GM10266 (cell line): ENCODE results near the gene FKRP.
"Not testable (repeated sequence)": the region's sequence is repeated elsewhere in the genome, so short reads cannot be mapped to it uniquely, and the experiment has no call there.

Source experiments
- DNase-seq: peaks from one replicate; pipeline ENCODE4 v3.0.0; 2012; ENCODE audit errors: extremely low spot score
- TF ChIP-seq, protein P1 (sequence below): IDR thresholded peaks from 2 replicates; pipeline ENCODE4 v1.5.1; 2012; ENCODE audit warnings: mild to moderate bottlenecking, low read depth; ENCODE audit not compliant: control insufficient read depth, insufficient read depth; ENCODE audit errors: missing control alignments

The FKRP gene

DNA sequence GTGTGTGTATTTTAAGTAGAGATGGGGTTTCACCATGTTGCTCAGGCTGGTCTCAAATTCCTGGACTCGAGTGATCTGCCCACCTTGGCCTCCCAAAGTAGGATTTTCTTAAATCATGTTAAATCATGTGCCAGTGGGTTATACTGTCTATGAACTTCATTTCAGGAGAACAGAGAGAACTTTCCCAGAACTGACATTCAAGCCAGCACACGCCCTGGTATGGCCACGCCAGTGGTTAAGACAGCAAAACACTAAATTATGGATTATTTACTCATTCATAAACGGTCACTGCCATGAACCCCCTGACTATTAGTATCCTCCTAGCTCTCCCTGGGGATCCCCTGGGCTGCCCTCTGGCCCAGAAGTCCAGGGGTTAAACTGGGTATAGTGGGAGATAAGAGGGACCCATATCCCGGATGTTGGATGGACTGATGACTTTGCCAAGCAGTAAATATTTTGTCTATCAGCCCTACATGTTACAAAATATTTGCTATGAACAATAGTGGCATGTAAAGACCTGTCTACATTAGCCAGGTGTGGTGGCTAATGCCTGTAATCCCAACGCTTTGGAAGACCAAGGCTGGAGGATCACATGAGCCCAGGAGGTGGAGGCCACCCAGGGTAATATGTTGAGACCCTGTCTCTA is 16.5 kb downstream of the FKRP start:
- TF ChIP-seq, protein P1, sequence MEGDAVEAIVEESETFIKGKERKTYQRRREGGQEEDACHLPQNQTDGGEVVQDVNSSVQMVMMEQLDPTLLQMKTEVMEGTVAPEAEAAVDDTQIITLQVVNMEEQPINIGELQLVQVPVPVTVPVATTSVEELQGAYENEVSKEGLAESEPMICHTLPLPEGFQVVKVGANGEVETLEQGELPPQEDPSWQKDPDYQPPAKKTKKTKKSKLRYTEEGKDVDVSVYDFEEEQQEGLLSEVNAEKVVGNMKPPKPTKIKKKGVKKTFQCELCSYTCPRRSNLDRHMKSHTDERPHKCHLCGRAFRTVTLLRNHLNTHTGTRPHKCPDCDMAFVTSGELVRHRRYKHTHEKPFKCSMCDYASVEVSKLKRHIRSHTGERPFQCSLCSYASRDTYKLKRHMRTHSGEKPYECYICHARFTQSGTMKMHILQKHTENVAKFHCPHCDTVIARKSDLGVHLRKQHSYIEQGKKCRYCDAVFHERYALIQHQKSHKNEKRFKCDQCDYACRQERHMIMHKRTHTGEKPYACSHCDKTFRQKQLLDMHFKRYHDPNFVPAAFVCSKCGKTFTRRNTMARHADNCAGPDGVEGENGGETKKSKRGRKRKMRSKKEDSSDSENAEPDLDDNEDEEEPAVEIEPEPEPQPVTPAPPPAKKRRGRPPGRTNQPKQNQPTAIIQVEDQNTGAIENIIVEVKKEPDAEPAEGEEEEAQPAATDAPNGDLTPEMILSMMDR, result no peak
- DNase-seq, result no peak

DNA sequence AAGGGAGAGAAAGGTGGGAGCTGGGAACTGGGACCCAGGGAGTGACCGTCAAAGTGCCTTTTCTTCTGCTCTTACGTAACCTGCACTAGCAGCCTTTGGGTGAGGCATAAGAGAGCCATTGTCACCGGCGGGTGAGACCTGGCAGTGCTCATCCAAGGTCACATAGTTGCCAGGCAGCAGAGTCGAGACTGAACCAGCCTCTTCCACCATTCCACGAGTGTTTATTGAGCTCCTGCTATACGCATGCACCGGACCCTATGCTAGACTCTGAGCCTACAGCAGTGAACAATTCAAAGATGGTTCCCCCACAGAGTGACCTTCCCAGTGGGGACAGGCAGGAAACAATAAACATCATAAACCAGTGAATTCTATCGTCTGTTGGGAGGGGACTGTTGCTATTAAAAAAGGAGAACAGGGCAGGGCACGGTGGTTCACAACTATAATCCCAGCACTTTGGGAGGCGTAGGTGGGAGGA is 19.0 kb downstream of the FKRP start:
- TF ChIP-seq, protein P1, result no peak
- no peak for DNase-seq

DNA sequence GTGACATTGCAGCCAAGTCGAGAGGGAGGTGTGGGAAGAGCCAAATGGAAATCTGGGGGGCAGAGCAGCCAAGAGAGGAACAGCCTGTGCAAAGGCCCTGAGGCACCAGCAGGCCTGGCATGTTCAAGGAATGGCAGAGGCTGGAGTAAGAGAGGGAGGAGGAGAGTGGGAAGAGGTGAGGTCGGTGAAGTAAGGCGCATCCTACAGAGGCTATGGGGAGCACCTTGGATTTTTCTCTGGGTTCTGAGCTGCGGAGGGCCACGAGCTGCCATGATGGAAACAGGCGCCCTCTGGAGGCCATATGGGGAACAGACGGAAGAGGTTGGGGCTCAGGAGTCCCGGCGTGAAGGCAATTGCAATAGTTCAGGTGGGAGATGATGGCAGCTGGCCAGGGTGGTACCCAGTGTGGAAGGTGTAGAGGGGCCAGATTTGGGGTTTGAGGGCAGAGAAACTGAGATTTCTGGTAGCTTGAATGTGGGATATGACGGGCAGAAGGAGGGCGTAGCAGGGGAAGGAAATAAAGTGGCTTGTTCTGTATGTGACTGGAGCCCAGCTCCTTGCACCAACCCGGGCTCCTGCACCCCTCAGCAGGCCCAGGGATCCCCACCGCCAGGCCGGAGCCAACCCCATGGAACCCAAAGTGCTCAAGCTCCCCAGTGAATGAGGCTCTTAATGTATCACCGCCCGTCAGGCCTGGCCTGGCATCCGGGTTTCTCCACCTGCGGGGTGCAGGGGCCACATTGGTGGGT is 20.9 kb downstream of the FKRP start:
- TF ChIP-seq, protein P1, result peak; percentile 71
- peak; percentile 54 for DNase-seq

DNA sequence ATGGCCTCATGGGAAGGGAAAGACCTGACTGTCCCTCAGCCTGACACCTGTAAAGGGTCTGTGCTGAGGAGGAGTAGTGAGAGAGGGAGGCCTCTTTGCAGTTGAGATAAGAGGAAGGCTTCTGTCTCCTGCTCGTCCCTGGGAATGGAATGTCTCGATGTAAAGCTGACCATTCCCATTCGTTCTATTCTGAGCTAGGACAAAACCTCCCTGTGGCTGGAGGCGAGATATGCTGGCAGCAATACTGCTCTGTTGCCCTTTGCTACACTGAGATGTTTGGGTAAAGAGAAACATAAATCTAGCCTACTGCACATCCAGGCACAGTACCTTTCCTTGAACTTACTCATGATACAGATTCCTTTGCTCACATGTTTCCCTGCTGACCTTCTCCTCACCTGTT is 22.9 kb downstream of the FKRP start:
- DNase-seq, result not testable (repeated sequence)

DNA sequence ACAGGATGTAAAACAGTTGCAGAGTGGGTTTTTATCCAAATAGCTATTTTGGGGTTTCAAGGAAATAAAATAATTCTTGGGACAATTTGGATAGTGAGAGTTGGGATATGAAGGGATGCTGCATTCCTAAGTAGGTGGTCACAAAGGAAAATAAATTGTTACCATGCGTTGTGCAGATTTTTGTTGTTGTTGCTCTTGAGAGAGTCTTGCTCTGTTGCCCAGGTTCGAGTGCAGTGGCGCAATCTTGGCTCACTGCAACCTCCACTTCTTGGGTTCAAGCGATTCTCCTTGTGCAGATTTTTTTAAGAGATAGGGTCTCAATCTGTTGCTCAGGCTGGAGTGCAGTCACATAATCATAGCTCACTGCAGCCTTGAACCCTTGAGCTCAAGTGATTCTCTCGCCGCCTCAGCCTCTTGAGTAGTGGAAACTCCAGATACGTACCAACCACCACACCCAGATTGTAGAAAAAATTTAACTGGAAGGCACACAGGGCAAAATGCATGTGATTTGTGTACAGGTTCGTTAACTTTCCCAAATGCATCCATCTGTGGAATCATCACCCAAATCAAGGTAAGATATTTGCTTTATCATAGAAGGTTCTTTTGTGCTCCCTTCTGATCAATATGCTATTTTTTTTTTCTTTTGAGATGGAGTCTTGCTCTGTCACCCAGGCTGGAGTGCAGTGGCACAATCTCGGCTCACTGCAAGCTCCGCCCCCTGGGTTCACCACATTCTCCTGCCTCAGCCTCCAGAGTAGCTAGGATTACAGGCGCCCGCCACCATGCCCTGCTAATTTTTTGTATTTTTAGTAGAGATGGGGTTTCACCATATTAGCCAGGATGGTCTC is 26.5 kb downstream of the FKRP start:
- DNase-seq, result no peak

DNA sequence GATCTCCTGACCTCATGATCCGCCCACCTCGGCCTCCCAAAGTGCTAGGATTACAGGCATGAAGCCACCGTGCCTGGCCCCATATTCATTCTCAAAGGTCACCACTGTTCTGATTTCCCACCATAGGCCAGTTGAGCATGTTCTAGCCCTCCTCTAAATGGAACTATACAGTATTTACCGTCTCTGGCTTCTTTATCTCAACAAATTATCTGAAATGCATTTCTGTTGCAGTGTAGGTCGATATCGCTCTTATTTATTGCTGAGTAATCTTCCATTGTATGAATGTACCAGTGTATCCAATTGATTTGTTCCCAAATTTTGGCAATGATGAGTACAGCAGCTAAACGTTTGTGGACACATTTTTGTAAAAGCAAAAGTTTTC is 27.2 kb downstream of the FKRP start:
- no peak for DNase-seq
- TF ChIP-seq, protein P1, result no peak

More for the DNA sequence above, 26.5 kb downstream of the FKRP start:
- TF ChIP-seq, protein P1, result no peak

DNA sequence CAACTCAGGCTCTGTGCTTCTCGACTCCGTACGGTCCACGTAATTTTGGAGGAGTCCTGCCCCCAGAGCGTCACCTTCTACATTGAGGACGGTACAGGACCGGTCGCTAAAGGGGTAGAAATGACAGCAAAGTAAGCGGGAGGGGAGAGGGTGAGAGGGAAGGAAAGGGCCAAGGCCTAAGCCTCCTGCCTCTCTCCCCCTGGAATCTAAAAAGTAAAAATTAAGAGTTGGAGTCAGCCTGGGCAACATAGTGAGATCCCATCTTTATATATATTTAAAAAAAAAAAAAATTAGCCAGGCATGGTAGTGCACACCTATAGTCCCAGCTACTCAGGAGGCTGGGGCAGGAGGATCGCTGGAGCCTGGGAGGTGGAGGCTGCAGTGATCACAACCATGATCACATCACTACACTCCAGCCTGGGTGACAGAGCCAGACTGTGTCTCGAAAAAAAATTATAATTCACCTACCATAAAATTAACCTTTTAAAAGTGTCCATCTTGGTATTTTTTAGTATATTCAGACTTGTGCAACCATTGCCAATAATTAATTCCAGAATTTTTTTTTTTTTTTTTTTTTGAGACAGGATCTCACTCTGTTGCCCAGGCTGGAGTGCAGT is 29.9 kb downstream of the FKRP start:
- TF ChIP-seq, protein P1, result no peak
- no peak for DNase-seq
